ENCODE data around the gene C19orf33. TPM values are rescaled to one million over a fixed set of nuclear protein-coding genes. Genes with fewer than 3 reads are reported as not detected.

The C19orf33 gene
- total and polyA plus RNA-seq, 9 of the 15 experiments (the other 6 are each of a cell fraction or from before 2014, with no cell fraction given): 3.2 TPM; not detected in 8

- TF ChIP-seq CREM (IDR thresholded peaks at IDR 0.05; ENCODE audit: low read depth) (peak; percentile 64), HMGXB4 (CRISPR knock-in tag; IDR thresholded peaks at IDR 0.05) (no peak), POLR2A (conservative IDR thresholded peaks at IDR 0.05) (peak; percentile 74), GATAD2A (IDR thresholded peaks at IDR 0.05) (peak; percentile 61; the same call in 1 of the 2 replicates), E2F6 (IDR thresholded peaks at IDR 0.05; ENCODE audit: borderline replicate concordance in 1 of 2, extremely low read depth in 1 of 2, insufficient read depth in 1 of 2, insufficient read length in 1 of 2, low read depth in 1 of 2, low read length in 1 of 2, poor library complexity in 1 of 2, severe bottlenecking in 1 of 2) (peak in 1 of 2 experiments; percentile 54), EZH2 (IDR thresholded peaks at IDR 0.05; ENCODE audit: borderline replicate concordance, low read depth, low read length) (no peak), SIRT6 (IDR thresholded peaks at IDR 0.05; ENCODE audit: low read depth, low read length) (no peak), CTBP1 (IDR thresholded peaks at IDR 0.05; ENCODE audit: borderline replicate concordance) (peak; percentile 56; the same call in 1 of the 2 replicates), OTX1 (CRISPR knock-in tag; IDR thresholded peaks at IDR 0.05) (peak; percentile 84; the same call in 1 of the 2 replicates), ZNF217 (CRISPR knock-in tag; IDR thresholded peaks at IDR 0.05) (no peak), JUND (IDR thresholded peaks at IDR 0.05; ENCODE audit: borderline replicate concordance, low read depth, low read length) (peak; percentile 9; the same call in 1 of the 2 replicates), JUND (tag; IDR thresholded peaks at IDR 0.05; ENCODE audit: borderline replicate concordance, low read depth, low read length) (no peak), NFYB (IDR thresholded peaks at IDR 0.05; ENCODE audit: extremely low read depth, insufficient read length) (peak; percentile 15), NCOA1 (IDR thresholded peaks at IDR 0.05; ENCODE audit: low read depth) (peak; percentile 36; the same call in 1 of the 2 replicates), NR2F6 (CRISPR knock-in tag; IDR thresholded peaks at IDR 0.05) (no peak), CLOCK (CRISPR knock-in tag; IDR thresholded peaks at IDR 0.05; ENCODE audit: borderline replicate concordance) (no peak), TOE1 (IDR thresholded peaks at IDR 0.05; ENCODE audit: borderline replicate concordance) (peak; percentile 36), TOE1 (CRISPR knock-in tag; IDR thresholded peaks at IDR 0.05; ENCODE audit: borderline replicate concordance, low read depth) (no peak), HES1 (IDR thresholded peaks at IDR 0.05; ENCODE audit: low read depth) (no peak), ATF7 (IDR thresholded peaks at IDR 0.05) (peak; percentile 69; the same call in 1 of the 2 replicates), PCBP1 (IDR thresholded peaks at IDR 0.05; ENCODE audit: low read depth, low read length, poor library complexity, severe bottlenecking) (peak; percentile 9), SMAD3 (CRISPR knock-in tag; conservative IDR thresholded peaks at IDR 0.05) (no peak)
Measured at GRCh38 chr19:38335949-38336637, 32.0 kb downstream of the C19orf33 start (continued).

Measured in K562 (cell line).